IPS-18c (cell line): ENCODE data around the gene PSENEN.
A peak's percentile ranks its signal among the peaks of the same experiment; 100 is the strongest.

ENCODE experiments used
- H3K4me3 ChIP-seq: 2 replicates; pipeline ENCODE4 v1.7.0; 2013; ENCODE audit warnings: low read depth, mild to moderate bottlenecking, low read length, moderate library complexity; ENCODE audit not compliant: insufficient read depth
- H3K9me3 ChIP-seq: one replicate; pipeline ENCODE4 v1.6.1; 2013; ENCODE audit warnings: mild to moderate bottlenecking, low read length, moderate library complexity; ENCODE audit not compliant: control insufficient read depth, insufficient read depth

Gene PSENEN

DNA sequence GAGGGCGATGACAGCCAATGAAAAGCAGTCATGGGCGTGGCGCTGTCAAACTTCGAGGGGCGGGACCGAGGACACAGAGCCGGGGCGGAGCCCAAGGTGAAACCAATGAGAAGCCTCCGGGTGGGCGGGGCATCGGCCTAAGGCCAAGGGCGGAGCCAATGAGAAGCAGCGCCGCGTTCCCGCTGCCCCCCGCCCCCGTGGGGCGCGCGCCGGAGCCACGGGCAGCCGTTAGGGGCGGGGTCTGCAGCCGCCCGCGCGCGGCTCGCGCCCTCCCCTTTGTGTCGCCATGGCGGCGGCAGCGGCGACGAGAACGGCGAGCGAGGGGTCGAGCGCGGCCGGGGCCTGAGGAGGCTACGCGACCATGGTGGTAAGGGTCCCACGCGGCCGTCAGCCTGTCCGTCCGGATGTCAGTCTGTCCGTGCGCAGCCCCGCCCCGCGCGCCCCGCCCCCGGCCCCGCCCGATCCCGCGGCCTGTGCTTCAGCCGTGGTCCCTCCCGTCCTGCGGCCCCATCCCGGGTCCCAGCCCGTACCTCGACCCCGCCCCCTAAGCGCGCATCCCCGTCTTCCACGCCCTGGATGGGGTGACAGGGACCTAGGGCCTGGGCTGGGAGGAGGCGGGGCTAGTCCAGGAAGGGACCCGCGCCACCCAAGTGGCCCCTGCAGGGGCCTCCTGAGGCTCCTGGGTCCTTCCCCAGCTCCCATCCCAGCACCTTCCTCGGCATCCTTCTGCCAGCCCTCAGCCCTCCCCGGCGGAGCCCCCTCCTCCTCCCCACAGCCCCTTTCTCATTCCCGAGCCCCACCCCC, 30.0 kb downstream of the PSENEN start, which contains the start of gene ARHGAP33:
ARHGAP33 (plus strand) TSS at position 267 of the 804 bp plus-strand sequence; CDS start at position 362, 95 bp downstream.
- Histone ChIP-seq H3K4me3 (peak within 1 kb of the TSS; percentile 66), H3K9me3 (no peaks in the 10 kb centered on the region)

DNA sequence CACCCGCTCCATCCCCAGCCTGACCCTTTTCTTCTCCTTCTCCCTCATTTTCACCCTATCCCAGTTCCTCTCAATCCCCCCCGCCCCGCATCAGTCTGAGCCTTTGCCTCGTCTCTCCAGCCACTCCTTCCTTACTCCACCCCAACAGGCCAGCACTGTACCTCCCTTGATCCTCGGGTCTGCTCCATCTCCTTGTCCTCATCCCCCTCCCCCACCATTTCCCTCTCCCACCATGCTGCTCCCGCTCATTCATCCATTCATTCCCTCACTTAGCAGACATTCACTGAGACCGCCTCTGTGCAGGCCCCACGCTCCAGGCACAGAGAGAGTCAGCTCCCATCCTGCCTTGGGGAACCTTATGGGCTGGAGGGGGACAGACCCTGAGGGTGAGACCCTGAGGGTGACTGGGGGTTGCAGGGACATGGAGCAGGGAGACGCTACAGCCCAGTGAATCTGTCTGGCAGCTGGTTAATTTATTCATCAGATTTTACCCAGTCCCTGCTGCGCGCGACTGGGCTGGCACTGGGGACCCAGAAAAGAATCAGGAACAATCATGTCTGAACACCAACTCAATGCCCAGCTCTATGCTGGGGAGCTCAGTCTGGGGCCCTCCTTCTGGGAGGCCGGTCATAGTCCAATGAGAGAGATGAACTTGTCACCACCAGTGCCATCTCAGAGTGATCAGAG, 30.8 kb downstream of the PSENEN start:
- Histone ChIP-seq H3K9me3 (no peaks in the 10 kb centered on the region), H3K4me3 (peak overlapping the region; percentile 66)

DNA sequence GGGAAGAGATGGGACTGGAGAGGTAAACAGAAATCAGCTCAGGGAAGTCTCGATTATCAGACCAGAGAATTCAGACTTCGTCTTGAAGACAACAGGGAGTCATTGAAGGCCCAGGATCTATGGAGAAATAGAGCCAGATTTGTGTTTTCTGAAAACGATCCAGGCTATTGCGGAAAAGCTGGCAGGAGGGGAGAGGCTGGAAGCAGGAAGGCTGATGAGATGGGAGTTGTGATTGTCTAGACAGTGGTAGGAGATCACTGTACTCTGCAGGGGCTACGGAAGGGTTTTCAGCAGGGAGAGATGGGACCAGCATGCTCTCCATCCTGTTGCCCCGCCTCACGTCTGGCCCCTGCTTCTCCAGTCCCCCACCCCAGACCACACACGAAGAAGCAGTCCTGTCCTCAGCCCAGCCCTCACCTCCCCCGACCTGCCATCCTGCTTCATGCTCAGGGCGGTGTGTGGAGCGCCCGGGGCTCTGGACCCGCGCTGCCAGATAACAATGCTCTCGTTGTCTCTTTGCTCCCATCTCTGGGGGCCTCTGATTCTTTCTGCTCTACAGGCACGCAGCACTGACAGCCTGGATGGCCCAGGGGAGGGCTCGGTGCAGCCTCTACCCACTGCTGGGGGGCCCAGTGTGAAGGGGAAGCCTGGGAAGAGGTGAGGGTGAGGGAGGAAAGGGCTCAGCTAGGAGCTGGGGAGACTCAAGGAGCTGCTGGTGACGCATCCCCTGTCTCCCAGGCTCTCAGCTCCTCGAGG, 31.8 kb downstream of the PSENEN start:
- peak overlapping the region; percentile 28; the same call in 1 of the 2 replicates for H3K4me3 ChIP-seq
- H3K9me3 ChIP-seq: no peaks in the 10 kb centered on the region

DNA sequence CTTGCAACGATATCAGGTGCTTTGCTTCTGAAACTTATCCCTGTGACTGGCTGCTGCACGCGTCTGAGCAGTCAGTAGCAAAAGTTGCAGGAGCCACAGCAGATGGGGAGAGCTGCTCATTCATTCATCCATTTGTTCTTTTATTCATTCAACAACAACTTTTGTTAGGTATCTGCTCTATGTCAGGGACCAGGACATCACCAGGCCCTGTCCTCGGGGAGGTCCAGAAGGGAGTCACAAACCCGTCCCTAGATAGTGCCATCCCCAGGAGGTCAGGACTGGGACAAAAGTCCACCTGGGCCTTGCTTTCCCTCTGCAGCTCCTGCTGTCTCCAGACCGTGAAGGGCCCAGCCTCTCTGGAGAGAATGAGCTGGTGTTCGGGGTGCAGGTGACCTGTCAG, 32.5 kb downstream of the PSENEN start:
- no peak overlapping the region for H3K4me3 ChIP-seq

DNA sequence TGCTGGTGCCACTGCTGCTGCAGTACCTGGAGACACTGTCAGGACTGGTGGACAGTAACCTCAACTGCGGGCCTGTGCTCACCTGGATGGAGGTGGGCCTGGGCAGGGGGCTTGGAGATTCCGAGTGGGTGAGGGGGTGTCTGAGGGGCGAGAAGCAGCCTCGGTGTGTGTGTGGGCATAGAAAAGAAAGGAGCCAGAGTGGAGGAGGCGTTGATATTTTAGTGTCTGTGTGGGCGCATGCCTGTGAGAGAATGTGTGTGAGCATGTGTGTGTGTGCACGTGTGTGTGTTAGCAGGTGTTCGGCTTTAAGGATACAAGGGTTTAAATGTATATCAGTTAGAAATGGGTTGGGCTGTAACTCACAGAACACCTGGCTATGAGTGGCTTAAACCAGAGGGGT, 33.6 kb downstream of the PSENEN start:
- Histone ChIP-seq H3K9me3 (no peaks in the 10 kb centered on the region), H3K4me3 (no peak overlapping the region)

More for the DNA sequence above, 32.5 kb downstream of the PSENEN start:
- no peaks in the 10 kb centered on the region for H3K9me3 ChIP-seq

DNA sequence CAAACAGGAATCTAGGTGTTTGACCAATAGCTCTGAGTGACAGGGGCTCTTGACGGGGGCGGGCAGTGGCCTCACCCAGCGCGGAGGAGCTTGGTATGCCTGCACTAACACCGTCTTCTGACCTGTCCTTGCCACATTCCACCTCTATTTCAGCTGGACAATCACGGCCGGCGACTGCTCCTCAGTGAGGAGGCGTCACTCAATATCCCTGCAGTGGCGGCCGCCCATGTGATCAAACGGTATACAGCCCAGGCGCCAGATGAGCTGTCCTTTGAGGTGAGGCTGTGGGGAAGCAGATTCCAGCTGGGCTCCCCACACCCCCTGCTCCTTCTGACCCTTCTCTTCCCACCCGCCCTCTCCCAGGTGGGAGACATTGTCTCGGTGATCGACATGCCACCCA, 34.6 kb downstream of the PSENEN start:
- Histone ChIP-seq H3K4me3 (no peak overlapping the region), H3K9me3 (no peaks in the 10 kb centered on the region)

DNA sequence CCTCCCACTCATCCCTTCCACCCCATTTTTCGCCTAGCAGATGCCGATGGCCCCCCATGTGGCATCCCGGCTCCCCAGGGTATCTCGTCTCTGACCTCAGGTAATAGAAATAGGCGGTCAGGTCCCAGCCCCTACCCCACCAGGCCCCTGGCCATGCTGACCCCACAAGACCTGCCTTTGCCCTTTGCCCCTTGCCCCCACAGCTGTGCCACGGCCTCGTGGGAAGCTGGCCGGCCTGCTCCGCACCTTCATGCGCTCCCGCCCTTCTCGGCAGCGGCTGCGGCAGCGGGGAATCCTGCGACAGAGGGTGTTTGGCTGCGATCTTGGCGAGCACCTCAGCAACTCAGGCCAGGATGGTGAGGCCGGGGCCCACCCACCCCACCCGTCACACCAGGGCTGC, 35.3 kb downstream of the PSENEN start:
- H3K9me3 ChIP-seq: no peaks in the 10 kb centered on the region
- H3K4me3 ChIP-seq: no peak overlapping the region

DNA sequence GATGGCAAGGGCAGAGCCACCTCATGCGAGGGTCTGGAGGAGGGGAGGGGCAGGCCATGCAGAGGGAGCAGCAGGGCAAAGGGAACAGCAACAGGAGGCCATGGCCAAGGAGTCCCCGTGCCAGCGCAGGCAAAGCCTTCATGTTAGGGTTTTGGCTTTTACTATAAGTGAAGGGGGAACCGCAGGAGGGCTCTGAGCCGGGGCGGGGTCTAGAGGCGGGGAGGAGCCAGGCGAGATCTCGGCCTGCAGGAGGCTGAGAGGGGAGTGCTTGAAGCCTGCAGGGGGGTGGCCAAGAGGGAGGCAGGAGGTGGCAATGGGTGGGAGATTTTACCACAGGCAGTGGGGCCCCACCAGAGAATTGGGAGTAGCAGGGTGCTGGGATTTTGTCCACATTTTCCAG, 36.2 kb downstream of the PSENEN start:
- no peak overlapping the region for H3K4me3 ChIP-seq
- H3K9me3 ChIP-seq: no peaks in the 10 kb centered on the region

DNA sequence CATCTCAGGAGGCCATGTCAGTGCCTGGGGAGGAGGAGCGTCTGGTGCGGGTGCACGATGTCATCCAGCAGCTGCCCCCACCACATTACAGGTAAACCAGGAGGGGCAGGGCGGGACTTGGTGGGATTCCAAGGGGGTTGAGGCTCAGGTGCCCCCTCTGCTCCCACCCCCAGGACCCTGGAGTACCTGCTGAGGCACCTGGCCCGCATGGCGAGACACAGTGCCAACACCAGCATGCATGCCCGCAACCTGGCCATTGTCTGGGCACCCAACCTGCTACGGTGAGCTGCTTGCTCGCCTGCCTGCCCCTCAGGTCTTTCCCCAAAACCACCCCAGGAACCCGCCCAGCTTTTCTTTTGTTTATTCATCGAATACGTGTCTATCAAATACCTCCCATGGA, 37.1 kb downstream of the PSENEN start:
- Histone ChIP-seq H3K9me3 (no peaks in the 10 kb centered on the region), H3K4me3 (no peak overlapping the region)

DNA sequence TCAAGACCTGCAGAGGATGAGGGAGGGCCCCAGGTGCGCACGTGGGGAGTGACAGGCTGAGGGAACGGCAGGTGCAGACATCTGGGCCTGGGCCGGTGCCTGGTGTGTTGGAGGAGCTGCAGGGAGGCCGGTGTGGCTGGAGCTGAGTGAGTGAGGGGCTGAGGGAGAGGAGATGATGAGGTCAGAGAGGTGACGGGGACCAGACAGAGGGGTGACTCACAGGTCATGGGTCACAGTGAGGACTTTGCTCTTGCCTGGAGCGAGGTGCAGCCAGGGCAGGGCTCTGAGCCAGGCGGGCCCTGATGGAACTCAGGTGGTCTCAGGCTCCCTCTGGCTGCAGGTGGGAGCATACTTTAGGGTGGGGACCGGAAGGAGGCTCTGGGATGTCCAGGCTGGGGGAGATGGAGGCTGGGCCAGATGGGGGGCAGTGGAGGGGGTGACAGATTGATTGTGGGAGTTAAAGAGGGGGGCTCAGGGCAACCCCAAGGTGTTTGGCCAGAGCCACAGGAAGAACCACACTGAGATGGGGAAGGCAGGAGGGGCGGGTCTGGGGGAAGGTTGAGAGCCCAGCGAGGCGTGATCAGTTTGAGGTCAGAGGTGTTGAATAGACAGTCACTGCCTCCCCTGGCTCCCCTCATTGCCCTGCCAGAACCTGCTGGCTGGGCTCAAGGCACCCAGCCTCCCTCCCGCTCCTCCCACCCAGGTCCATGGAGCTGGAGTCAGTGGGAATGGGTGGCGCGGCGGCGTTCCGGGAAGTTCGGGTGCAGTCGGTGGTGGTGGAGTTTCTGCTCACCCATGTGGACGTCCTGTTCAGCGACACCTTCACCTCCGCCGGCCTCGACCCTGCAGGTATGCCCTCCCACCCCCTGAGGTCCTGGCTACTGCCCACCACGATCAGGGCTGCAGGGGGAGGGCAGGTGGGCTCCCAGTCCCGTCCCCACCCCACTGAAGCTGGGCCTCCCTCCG, 38.3 kb downstream of the PSENEN start:
- Histone ChIP-seq H3K4me3 (peak overlapping the region; percentile 53), H3K9me3 (no peaks in the 10 kb centered on the region)

DNA sequence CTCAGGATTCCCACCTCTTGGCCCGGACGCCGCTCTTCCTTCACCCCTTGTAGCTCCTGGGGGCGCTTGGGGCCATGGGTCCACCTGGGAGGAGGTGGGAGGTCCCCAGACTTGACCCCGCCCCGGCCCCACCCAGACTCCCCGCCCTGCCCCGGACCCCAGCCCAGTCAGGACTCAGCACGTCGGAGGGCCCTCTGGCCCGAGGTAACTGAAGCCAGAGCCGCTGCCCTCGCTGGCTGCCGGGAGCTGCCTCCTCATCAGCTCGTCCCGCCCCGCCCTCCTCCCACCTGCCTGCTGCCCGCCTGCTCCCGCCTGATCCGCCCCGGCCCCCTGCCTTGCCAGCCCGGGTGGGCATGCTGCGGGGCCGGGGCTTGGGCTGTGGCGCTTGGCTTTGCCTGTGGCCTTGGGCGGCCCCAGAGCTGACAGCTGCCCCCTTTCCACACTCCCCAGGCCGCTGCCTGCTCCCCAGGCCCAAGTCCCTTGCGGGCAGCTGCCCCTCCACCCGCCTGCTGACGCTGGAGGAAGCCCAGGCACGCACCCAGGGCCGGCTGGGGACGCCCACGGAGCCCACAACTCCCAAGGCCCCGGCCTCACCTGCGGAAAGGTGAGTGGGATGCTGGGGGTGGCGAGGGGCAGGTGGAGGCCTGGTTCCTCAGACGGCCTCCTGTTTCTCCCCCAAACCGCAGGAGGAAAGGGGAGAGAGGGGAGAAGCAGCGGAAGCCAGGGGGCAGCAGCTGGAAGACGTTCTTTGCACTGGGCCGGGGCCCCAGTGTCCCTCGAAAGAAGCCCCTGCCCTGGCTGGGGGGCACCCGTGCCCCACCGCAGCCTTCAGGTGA, 39.3 kb downstream of the PSENEN start:
- no peaks in the 10 kb centered on the region for H3K9me3 ChIP-seq
- peak overlapping the region; percentile 62 for H3K4me3 ChIP-seq

DNA sequence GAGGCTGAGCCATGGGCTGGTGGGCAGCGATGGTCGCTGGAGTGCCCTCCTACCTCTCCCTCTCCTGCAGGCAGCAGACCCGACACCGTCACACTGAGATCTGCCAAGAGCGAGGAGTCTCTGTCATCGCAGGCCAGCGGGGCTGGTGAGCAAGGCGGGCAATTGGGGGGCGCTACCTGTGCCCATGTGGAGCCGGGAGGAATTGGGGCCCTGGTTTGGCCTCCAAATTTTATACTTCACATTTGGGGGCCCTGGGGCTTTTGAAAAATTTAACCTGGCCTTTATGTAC, 39.8 kb downstream of the PSENEN start:
- no peaks in the 10 kb centered on the region for H3K9me3 ChIP-seq
- H3K4me3 ChIP-seq: peak overlapping the region; percentile 62

DNA sequence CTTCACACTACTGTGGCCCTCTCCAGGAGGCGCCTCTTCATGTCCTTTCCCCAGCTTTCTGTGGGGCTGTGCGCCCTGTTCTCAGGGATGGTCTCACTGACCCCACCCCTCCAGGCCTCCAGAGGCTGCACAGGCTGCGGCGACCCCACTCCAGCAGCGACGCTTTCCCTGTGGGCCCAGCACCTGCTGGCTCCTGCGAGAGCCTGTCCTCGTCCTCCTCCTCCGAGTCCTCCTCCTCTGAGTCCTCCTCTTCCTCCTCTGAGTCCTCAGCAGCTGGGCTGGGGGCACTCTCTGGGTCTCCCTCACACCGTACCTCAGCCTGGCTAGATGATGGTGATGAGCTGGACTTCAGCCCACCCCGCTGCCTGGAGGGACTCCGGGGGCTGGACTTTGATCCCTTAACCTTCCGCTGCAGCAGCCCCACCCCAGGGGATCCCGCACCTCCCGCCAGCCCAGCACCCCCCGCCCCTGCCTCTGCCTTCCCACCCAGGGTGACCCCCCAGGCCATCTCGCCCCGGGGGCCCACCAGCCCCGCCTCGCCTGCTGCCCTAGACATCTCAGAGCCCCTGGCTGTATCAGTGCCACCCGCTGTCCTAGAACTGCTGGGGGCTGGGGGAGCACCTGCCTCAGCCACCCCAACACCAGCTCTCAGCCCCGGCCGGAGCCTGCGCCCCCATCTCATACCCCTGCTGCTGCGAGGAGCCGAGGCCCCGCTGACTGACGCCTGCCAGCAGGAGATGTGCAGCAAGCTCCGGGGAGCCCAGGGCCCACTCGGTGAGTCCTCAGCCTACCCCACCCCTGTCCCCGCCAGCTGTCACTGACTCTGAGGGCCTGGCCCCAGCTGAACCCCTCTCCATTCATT, 41.1 kb downstream of the PSENEN start:
- Histone ChIP-seq H3K4me3 (no peak overlapping the region), H3K9me3 (no peaks in the 10 kb centered on the region)

DNA sequence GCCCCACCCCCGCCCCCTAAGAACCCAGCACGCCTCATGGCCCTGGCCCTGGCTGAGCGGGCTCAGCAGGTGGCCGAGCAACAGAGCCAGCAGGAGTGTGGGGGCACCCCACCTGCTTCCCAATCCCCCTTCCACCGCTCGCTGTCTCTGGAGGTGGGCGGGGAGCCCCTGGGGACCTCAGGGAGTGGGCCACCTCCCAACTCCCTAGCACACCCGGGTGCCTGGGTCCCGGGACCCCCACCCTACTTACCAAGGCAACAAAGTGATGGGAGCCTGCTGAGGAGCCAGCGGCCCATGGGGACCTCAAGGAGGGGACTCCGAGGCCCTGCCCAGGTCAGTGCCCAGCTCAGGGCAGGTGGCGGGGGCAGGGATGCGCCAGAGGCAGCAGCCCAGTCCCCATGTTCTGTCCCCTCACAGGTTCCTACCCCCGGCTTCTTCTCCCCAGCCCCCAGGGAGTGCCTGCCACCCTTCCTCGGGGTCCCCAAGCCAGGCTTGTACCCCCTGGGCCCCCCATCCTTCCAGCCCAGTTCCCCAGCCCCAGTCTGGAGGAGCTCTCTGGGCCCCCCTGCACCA, 41.9 kb downstream of the PSENEN start:
- H3K4me3 ChIP-seq: no peak overlapping the region
- H3K9me3 ChIP-seq: no peaks in the 10 kb centered on the region
